HG03103 (cell line): ENCODE results near the gene ELMO2.

ENCODE experiments used
- ATAC-seq: cut with Tn5 transposase; IDR thresholded peaks from one replicate; pipeline ENCODE4 v1.9.1; 2021; ENCODE audit warnings: low read depth; ENCODE audit not compliant: unreplicated experiment

Gene ELMO2

GRCh38 chr20:46406200-46406985 lies at the start of gene ELMO2:
TSS of gene ELMO2 (minus strand) at chr20:46406615. CDS start at chr20:46394482, 12,133 bp downstream.
- ATAC-seq: peak; percentile 68

DNA sequence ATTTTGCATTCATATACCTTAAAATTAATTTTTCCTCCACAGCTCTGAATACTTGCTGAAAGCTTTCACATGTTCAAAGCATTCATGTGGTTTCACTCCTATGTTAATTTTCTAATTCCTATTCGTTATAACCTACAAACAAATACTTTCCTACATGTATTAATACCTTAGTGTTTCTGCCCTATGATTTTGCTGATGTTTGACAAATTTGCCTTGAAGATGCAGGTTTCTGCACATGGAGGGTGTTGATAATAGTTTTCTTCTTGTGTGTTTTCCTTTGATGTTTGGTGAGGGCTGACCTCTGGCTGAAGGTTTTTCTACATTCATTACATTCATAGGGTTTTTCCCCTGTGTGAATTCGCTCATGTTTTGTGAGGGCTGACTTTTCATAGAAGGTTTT lies 49.3 kb upstream of the ELMO2 start:
- ATAC-seq: no peak

DNA sequence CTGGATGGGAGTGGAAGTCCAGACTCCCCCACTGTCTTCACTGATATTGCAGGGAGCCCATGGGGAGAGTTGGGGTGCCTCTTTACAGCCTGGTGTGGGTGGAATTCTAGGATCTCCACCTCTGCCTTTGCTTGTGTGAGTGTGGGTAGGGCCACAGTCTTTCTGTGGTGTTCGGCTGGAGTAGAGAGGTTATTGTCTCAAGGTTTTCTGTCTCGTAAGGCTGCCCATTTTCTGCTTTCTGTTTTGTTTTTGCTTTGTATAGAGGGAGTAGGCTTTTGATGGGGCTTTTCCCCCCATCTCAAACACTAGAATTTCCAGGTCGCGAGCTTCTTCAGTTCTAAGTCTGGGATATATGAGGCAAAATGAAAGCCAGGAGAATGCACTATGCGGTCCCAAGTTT lies 40.4 kb upstream of the ELMO2 start:
- no peak for ATAC-seq

DNA sequence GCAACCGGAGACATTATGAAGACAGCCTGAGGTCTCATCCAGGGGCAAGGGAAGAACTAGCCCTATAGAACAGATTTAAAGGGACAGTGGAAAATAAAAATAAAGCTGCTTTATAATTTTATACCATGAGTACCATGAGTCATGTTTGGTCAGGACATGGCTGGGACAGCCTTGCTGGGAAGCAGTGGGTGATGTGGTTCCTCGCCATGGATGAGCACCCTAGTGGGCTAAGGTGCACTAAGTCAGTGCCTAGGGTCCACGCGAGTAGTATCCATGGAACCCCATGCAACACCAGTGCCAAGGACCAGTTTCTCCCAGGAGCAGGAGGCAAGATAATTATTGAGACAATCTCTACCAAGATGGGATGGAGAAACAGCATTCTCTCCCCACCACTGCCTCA lies 33.4 kb upstream of the ELMO2 start:
- ATAC-seq: no peak

DNA sequence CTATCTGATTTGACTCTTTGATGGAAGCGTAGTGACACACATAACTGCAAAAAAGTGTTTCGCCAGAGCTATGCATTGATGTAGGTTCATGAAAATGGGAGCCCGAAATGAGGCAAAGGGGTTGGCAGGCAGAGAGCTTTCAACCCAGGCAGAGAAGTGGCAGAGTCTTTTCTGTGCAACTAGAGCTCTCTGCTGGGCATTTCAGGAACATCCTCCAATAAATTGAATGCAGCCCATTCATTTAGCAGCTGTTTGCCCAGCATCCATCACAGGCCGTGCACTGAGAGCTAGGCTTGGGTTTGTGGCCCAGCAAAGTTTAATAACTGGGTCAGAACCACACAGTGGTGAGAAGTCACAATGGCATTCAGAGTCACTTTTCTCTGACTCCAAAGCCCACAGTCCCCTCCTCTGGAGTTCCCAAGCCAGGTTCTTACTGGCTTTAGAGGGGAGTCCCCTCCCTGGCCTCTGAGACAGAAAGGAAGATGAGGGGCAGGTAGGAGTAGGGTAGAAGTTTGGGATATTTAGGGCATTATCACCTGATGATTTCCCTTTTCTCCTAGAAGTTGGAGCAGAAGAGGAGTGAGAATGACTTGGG lies 31.8 kb upstream of the ELMO2 start:
- ATAC-seq: no peak

DNA sequence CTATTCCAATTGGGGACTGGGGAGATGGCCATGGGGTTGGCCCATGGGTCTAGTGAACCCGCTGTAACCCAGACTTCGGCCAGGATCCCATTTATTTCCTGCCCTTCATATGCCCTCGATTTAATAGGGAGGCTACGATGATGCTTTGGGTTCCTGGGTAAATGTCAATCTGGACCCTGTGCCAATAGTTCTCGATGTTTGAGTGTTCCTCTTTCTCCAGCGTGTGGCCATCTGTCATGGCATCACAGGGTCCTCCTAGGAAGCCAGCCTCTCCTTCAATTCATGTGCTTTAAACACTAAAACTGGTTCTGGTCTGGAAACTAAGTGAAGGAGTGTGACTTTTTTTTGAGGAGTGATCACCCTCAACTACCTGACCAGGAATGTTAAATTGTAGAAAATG lies 28.7 kb upstream of the ELMO2 start:
- no peak for ATAC-seq

DNA sequence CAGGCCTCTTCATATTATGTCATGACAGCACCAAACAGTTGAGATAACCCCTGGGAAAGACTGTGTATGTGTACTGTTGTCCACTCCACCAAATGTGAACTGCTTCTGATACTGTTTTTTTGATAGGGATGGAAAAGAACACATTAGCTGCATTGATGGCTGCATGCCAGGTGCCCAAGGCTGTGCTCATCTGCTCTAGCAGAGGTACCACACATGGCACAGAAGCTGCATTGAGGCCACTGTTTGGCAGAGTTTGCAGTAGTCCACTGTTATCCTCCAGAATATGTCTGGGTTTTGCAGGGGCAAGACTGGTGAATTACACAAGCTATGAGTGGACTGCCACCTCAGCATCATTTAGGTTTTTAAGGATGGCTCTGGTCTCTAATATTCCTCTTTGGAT lies 28.2 kb upstream of the ELMO2 start:
- no peak for ATAC-seq

GRCh38 chr20:46433051-46433450 lies 26.6 kb upstream of the ELMO2 start:
- no peak for ATAC-seq

DNA sequence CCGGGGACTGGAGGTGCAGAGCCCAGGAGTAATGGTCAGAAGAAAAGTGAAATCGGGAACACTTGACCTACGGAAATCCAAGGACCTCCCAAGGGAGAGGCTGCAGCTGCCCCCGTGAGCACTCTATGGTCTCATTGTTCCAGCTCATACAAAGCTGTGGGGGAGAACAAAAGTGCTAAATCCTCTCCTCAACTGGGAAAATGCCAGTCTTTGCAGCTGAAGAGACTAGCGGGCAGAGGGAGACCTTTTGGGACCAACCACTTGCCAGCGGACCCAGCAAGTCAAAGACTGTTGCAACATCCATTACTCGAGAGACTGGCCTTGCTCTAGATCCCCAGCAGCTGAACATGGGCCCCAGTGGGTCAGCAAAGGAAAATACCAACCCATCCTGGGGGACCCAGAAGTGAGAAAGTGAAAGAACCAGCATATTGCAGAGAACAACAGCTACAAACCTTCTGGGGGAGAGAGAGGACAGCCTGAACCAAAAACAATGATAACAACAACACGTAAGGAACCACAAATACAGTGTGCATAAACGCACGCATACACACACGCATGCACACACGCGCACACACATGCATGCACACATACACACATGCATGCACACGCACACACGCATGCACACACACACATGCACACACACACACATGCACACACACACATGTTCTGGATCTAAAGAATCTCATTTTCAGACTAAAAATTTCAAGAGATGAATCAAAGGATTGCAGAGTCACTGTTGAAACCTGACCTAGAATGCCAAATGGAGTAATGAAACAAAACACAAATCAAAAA lies 24.7 kb upstream of the ELMO2 start:
- no peak for ATAC-seq

DNA sequence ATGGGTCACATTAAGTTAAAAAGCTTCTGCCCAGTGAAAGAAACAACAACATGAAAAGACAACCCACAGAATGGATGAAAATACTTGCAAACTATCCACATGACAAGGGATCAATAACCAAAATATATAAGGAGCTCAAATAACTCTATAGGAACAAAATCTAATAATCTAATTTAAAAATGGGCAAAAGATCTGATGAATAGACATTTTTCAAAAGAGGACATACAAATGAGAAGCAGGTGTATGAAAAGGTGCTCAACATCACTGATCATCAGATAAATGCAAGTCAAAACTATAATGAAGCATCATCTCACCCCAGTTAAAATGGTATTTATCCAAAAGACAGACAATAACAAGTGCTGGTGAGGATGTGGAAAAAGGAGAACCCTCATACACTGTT lies 21.0 kb upstream of the ELMO2 start:
- no peak for ATAC-seq

DNA sequence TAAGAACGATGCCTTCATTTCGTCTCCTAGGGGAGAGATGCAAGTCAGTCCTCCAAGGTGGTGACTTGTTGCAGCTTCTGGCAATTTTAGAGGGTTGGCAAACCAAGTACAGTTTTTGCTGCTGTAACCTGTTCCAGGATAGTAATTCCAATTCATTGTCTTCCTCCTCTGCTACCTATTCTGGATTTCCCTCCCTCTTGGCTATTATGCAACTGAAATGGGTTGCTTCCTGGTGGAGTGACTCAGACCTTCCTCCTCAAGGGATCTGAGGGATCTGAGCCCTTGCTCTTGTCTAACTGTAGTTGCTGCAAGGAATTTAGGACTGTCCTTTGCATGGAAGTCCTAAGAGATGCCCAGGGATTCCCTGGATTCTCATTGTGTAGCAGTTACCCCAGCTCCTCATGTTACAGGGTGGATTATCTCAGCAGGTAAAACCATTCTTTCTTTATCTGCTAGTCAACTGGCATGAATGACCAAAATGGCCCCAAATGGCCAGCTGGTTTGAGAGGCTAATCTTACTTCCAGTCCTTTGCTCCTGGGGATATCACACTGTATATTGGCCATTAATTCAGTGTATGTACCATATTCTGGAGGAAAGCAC lies 17.6 kb upstream of the ELMO2 start:
- no peak for ATAC-seq

DNA sequence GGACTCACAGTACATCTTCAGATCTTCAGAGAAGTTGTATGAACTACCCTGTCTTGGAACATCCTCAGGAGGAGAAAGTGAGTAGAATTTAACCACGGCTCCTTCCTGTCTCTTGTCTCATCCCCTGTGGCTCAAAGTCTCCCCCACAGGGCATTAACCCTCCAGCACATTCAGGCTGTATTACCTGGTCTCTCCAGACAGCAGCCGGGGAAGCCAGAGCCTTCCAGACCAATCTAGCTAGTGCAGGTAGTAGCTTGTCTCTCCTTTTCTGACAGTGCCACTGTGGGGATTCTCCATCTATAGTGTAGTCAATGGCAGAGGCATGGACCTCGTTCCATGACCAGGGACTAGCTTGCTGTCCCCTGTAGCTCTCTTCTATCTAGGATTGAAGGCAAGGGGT lies 16.9 kb upstream of the ELMO2 start:
- ATAC-seq: no peak

DNA sequence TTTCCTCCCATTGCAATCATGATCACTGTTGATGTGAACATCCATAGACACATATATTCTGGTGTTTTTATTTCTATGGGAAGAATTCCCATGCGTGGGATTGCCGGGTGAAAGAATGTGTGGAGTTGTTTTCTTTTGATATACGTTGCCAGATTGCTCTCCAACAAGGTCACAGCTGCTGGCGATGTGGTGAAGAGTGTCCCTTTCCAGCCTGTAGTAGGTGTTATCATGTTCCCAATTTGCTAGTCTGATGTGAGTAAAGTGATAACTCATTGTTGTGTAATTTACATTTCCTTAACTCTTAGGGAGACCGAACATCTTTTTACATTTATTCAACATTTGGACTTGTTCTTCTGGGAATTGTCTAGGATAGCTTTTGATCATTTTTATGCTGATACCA lies 14.5 kb upstream of the ELMO2 start:
- ATAC-seq: no peak

DNA sequence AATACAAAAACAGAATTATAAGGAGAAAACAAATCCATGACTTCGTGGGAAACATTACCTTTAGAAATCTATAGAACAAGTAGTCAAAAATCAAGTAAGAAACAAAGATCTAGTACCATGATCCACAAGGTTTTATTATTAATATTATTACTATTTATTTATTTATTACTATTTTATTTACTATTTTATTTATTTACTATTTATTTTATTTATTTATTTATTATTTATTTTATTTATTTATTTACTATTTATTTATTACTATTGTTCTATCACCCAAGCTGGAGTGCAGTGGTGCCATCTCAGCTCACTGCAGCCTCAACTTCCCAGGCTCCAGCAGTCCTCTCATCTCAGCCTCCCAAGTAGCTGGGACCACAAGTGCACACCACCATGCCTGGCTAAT lies 13.5 kb upstream of the ELMO2 start:
- no peak for ATAC-seq

DNA sequence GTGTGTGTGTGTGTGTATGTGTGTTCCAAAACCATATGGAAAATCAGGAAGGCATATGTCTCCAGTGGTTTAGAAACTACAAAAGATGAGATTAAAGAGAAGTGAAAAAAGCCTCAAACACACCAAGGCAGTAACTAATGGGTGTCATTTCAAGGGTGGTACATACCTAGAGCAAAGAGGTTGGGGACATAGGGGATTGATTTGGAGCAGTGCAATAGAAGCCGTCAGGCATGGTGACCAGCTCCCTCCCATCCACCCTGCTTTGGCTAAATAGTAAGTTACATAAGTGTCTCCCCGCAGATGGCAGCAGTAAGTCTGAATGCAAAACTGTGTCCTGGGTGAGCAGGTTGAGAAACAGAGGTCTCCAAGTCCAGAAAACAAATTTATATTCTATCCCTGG lies 10.4 kb upstream of the ELMO2 start:
- no peak for ATAC-seq

- no peak for ATAC-seq
These were observed 10.0 kb upstream of the ELMO2 start for GRCh38 chr20:46416421-46416820.

DNA sequence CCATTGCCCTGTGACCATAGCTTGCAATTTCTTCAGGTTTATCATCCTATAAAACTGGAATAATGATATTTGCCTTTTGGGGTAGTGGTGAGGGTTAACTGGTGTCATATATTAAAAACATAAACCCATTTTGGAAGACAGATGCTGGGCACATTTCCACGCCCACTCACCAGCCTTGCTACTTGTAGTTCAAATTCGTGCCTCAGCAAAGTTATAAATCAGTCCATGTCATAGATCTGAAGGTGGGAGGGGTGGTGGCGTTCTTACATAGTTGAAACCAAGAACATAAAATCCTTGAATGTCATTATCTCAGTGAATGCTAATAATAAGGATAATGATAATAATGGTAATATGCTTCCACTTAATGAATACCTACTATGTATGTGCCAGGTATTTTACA lies 9.4 kb upstream of the ELMO2 start:
- no peak for ATAC-seq

DNA sequence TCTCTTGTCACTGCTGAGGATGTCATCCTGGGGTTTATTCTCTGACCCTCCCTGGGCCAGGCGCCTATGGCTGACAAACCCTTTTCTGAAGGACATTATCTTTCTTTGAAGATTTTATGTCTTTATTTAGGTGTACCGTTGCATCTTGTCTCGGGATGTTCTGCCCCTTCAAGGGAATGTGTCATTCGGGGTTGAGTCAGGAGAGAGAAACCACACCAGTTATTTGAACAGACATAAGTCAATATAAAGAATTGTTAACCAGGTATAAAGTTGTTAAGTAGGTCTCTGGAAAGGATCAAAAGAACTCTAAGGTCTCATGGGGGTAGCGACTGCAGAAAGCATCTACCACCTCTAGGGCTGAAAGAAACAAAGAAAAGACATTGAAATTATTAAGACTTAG lies 8.2 kb upstream of the ELMO2 start:
- no peak for ATAC-seq

- ATAC-seq: no peak
These were observed 5.2 kb upstream of the ELMO2 start for GRCh38 chr20:46411637-46412036.

GRCh38 chr20:46408281-46408731 lies 1.9 kb upstream of the ELMO2 start:
- no peak for ATAC-seq

DNA sequence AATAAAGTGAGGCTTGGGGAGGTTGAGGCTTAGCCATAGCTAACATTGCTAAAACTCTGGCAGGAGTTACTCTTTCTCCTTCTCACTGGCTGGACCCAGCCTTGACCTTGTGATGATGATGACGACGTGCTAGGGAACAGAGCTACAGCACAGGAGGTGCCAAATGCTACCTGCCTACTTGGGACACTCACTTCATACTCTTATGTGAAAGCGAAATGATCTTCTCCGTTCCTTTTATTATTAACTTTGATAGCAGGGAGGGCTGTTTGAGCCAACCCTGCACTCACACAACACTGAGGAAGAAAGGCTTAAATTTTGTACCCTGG lies 1.2 kb upstream of the ELMO2 start:
- no peak for ATAC-seq
